Upper lobe of left lung (tissue), 4 donors: ENCODE data around the gene QRFP.

Experiments
- POLR2A ChIP-seq, 4 donors: fragments of 450-650 bp; IDR thresholded peaks; one replicate each; pipeline ENCODE4 v1.5.1; 2016 to 2017; ENCODE audit warnings: antibody characterized with exemption in 4 of 4, mild to moderate bottlenecking in 2 of 4
- POLR2AphosphoS5 ChIP-seq, 2 donors: sonication (generic); formaldehyde crosslinking; IDR thresholded peaks; one replicate each; pipeline ENCODE4 v1.5.1; 2017; ENCODE audit warnings: antibody characterized with exemption in 2 of 2
- TF ChIP-seq, protein P1 (sequence below), 6 experiments: fragments of 450-650 bp in 4 of 6; fragments of 200-600 bp in 2 of 6; sonication (generic) in 2 of 6; IDR thresholded peaks; one replicate each; pipeline ENCODE4 v1.5.1; 2016 to 2019; ENCODE audit warnings: antibody characterized with exemption in 6 of 6

DNA sequence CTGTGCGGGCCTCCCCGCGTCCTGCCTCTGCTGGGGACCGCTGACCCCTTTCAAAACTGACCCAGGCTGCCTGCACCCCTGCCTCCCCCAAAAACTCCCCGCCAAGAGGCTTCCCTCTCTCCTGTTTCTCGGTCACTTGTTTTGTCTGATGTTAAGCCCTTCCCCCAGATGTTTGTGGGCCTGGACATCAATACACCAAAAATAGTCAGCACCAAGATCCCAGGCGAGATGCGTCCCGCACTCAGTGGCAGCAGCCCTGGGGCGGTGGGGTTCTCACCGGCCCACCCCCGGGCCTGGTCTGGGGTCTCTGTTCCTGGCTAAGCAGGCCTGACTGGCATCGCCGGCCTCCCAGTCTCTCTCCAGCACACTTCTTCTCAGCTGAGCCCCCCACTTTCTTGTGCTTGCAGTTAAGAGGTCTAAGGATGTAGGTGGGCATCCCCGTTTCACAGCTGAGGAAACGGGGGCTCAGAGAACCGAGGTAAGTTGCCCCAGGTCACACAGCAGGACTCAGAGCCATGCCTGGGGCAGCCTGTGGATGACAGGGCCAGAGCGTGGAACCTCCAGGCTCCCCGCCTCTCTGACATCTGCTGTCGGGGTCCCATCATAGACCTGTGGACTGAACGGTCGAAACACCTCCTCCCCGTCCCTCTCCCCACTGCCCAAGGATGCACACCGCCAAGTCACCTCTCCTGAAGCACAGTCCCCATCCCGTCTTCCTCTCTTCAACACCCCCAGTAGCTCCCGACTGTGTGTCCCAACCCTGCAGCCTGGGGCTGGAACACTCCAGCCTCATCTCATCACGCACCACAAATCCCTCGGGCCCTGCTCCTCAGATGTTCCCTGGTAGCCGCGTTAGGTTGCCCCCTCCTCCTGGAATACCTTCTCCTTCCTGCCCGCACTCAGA lies 25.6 kb upstream of the QRFP start:
- TF ChIP-seq POLR2AphosphoS5 (IDR thresholded peaks at IDR 0.05), result no peak
- TF ChIP-seq, protein P1, sequence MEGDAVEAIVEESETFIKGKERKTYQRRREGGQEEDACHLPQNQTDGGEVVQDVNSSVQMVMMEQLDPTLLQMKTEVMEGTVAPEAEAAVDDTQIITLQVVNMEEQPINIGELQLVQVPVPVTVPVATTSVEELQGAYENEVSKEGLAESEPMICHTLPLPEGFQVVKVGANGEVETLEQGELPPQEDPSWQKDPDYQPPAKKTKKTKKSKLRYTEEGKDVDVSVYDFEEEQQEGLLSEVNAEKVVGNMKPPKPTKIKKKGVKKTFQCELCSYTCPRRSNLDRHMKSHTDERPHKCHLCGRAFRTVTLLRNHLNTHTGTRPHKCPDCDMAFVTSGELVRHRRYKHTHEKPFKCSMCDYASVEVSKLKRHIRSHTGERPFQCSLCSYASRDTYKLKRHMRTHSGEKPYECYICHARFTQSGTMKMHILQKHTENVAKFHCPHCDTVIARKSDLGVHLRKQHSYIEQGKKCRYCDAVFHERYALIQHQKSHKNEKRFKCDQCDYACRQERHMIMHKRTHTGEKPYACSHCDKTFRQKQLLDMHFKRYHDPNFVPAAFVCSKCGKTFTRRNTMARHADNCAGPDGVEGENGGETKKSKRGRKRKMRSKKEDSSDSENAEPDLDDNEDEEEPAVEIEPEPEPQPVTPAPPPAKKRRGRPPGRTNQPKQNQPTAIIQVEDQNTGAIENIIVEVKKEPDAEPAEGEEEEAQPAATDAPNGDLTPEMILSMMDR (IDR thresholded peaks at IDR 0.05), result no peak
- no peak for TF ChIP-seq POLR2A (IDR thresholded peaks at IDR 0.05)
